Bronchial epithelial cell (primary cell): Measurements from ENCODE around the gene KBTBD6. TPM values are rescaled to one million over a fixed set of nuclear protein-coding genes. Genes with fewer than 3 reads are reported as not detected.
A peak's percentile ranks its signal among the peaks of the same experiment; 100 is the strongest.

ENCODE experiments used
- DNase-seq: peaks from one replicate; pipeline ENCODE4 v3.0.0-alpha.2; 2010; ENCODE audit warnings: low read depth
- FAIRE-seq: peaks from 2 replicates; lab custom pipeline; 2011; peaks lifted over from hg19 to GRCh38; lab: Jason Lieb, UNC
- H3K27me3 ChIP-seq: 2 replicates; pipeline ENCODE4 v1.5.1; 2011; ENCODE audit warnings: low read length; ENCODE audit not compliant: control insufficient read depth, insufficient read depth
- H3K36me3 ChIP-seq: 2 replicates; pipeline ENCODE4 v1.5.1; 2011; ENCODE audit warnings: low read length; ENCODE audit not compliant: control insufficient read depth, insufficient read depth
- H3K4me3 ChIP-seq: 2 replicates; pipeline ENCODE4 v1.5.1; 2011; ENCODE audit warnings: mild to moderate bottlenecking, low read depth, low read length, control low read depth
- total RNA-seq: library from RNA; depleted of rRNA; stranded (reverse); fragments of >200 nt; gene quantifications from 2 replicates; pipeline ENCODE4 v1.2.1, GENCODE V29; 2014
- TF ChIP-seq, protein P1 (sequence below): IDR thresholded peaks from 2 replicates; pipeline ENCODE4 v1.5.1; 2011; ENCODE audit warnings: mild to moderate bottlenecking, moderate library complexity, low read length, control low read depth, inconsistent platforms; ENCODE audit not compliant: insufficient read depth, severe bottlenecking

The KBTBD6 gene
- total RNA-seq, 1 donor from 2014 or later = 6.3 TPM

DNA sequence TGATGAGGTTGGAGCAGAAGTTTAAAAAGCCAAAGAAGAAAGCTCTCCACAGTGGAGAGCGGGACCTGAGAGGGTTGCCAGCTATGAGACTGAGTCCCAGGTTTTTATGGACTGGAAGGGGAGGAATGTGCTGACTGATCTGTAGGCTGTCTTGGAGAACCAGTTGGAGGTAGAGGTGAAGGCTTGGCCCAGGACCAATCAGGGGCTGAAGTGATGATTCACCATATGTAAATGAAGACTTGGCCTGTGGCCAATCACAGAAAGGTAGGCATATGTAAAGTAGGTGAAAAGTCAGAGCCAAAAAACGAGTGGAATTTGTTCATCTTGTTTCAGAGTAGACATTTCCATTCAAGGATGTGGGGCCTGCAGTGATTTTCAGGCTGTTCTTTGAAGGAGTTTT lies 17.5 kb upstream of the KBTBD6 start:
- no peaks in the 10 kb centered on the region for H3K36me3 ChIP-seq
- FAIRE-seq (no peak), DNase-seq (peak; percentile 37)
- H3K4me3 ChIP-seq = no peak overlapping the region
- TF ChIP-seq, protein P1, sequence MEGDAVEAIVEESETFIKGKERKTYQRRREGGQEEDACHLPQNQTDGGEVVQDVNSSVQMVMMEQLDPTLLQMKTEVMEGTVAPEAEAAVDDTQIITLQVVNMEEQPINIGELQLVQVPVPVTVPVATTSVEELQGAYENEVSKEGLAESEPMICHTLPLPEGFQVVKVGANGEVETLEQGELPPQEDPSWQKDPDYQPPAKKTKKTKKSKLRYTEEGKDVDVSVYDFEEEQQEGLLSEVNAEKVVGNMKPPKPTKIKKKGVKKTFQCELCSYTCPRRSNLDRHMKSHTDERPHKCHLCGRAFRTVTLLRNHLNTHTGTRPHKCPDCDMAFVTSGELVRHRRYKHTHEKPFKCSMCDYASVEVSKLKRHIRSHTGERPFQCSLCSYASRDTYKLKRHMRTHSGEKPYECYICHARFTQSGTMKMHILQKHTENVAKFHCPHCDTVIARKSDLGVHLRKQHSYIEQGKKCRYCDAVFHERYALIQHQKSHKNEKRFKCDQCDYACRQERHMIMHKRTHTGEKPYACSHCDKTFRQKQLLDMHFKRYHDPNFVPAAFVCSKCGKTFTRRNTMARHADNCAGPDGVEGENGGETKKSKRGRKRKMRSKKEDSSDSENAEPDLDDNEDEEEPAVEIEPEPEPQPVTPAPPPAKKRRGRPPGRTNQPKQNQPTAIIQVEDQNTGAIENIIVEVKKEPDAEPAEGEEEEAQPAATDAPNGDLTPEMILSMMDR = no peak
- H3K27me3 ChIP-seq = no peaks in the 10 kb centered on the region

DNA sequence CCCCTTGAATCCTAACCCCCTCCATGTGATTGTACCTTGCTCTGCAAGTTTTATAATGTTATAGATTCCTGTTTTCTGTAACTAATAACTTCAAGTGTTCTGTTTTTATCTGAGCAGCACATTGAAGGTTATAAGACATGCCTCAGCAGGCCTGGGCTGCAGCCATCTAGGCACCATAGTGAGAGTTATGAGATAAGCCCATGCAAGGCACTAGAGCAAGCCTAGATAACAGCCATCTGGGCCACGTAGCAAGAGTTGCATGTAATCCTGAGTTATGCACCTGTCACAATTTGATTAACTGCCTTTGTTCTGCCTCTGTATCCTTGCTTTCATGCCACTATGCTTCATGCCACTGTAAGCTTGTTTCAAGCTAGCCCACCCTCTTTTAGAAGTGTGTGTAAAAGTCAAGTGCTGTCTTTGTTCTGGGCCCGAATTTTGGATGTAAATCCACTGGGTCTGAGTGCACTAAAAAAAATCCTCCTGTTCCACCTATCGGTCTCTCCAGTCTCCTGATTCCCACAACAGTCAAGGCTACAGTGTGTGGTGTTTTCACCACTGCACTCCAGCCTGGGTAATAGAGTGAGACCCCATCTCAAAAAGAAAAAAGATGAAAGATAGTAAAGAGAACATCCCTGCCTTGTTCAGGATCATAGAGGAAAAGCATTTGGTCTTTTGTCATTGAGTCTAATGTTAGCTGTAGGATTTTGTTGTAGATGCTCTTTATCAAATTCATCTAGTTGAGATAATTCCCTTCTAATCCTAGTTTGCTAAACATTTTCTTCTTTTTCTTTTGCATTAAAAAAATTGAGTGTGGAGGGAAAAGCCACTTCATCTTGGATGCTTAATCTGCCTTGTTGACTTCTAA lies 16.0 kb upstream of the KBTBD6 start:
- Histone ChIP-seq H3K36me3 (no peaks in the 10 kb centered on the region), H3K4me3 (no peak overlapping the region), H3K27me3 (no peaks in the 10 kb centered on the region)
- DNase-seq (no peak), FAIRE-seq (peak; percentile 83)
- TF ChIP-seq, protein P1 = no peak

DNA sequence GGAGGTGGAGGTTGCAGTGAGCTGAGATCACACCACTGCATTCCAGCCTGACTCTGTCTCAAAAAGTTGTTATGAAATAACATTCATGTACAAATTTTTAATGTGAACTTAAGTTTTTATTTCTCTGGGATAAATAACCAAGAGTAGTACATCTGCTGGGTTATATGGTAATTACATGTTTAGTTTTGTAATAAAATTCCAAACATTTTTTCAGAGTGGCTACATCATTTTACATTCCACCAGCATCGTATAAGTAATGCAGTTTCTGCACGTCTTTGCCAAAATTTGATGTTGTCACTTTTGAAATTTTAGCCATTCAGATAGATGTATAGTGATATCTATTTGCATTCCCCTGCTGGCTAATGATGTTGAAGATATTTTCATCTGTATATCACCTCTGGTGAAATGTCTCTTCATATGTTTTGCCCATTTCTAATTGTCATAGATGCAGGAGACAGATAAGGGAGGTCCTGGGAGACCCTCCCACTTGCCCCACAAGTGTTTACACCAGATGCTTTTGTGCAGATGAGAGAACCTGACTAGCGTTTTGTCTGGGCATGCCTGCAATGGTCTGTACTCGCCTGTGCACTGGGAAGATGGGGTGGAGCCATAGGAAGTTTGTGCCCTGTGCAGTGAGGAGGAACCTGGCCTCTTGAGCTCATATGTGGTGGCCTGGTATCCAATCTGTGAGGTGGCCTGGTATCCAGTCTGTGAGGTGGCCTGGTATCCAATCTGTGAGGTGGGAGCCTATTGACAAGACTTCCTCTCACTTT lies 12.7 kb upstream of the KBTBD6 start:
- FAIRE-seq (no peak), DNase-seq (peak; percentile 78)
- TF ChIP-seq, protein P1 = no peak
- H3K36me3 ChIP-seq = no peaks in the 10 kb centered on the region
- no peak overlapping the region for H3K4me3 ChIP-seq
- H3K27me3 ChIP-seq = no peaks in the 10 kb centered on the region

DNA sequence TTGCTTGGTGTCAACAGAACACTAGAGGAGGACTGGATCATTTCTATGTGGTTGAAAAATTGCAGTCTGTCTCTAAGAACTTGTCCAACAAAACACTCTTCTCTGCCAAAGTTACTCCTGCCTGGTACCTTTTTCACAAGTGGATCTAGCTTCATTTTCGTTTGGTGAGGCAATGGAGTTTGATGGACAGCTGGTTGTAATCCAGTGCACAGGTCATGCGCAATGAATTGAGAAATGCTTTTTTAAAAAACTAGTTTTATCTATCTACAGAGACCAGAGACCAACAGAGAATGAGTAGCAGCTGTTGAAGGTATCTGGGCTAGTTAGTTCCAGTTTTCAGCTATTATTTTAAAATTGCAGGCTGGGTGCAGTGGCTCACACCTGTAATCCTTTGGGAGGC lies 12.0 kb upstream of the KBTBD6 start:
- H3K27me3 ChIP-seq = no peaks in the 10 kb centered on the region
- no peak for FAIRE-seq
- TF ChIP-seq, protein P1 = no peak
- no peak for DNase-seq
- H3K4me3 ChIP-seq = no peak overlapping the region
- H3K36me3 ChIP-seq = no peaks in the 10 kb centered on the region

DNA sequence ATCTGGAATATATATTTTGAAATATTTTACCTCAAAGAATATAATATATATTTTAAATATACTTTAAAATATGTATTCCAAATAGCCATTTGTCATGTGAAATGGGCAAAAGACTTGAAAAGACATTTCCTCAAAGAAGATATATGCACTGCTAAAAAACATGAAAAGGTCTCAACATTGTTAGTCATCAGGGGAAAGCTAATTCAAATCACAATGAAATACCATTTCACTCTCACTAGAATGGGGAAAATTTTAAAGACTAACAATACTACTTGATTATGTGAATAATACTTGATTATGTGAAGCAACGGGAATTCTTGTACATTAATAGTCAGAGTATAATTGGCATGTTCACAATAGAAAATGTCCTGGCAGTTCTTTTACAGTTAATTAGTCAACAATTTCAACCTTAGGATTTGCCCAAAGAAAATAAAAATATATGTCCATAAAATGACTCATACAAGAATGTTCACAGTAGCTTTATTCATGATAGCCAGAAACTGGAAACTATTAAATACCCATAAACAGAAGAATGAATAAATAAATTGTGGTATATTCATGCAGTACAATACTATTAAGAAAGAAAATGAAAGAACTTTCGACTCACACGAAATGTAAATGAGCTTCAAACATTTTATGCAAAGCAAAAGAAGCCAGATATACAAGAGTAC lies 6.8 kb upstream of the KBTBD6 start:
- TF ChIP-seq, protein P1 = no peak
- no peaks in the 10 kb centered on the region for H3K36me3 ChIP-seq
- H3K4me3 ChIP-seq = no peak overlapping the region
- FAIRE-seq = no peak
- no peaks in the 10 kb centered on the region for H3K27me3 ChIP-seq
- peak; percentile 64 for DNase-seq
